ENCODE data around the gene WDR46.
"Not testable (repeated sequence)": the region's sequence is repeated elsewhere in the genome, so short reads cannot be mapped to it uniquely, and the experiment has no call there.

Gene WDR46

DNA sequence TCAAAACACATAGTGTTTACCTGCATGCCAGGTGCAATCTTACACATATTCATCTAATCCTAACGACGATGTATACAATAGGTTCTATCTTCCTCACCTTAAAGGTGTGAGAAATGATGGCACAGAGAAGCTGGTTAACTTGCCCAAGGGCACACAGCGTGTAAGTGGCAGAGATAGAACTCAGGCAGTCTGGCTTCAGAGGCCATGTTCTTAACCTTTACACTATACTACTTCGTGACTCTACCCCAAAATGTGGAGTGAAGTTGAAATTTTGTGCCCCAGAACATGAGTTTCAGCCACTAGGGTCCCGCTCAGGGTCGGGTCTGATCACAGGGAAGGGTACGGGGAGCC is 17.9 kb downstream of the WDR46 start:
- DNase-seq (ENCODE audit: low read depth, low spot score), result no peak

DNA sequence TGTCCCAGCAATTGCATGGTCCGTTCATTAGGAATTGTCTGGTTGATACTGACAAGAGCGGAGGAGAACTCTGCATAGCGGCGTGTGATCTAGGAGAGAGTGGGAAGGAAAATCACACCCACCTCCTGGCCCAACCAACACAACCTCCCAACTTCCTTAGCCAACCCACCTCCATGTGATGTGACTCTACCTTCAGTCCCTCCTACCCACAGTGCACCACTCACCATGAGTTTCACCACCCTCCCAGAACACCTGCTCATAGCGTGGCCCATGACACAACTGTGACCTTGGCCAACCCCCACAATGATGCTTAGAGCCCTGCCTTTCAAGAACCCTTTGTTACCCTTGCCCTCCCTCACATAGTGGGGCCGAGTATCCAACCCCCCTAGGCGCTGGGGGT is 25.0 kb downstream of the WDR46 start:
- DNase-seq (ENCODE audit: low read depth, low spot score), result no peak

DNA sequence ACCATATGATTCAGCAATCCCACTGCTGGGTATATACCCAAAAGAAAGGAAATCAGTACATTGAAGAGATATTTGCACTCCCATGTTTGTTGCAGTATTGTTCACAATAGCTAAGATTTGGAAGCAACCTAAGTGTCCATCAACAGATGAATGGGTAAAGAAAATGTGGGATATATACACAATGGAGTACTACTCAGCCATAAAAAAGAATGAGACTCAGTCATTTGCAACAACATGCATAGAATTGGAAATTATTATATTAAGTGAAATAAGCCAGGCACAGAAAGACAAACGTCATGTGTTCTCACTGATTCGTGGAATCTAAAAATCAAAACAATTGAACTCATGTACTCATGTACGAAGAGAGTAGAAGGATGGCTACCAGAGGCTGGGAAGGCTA is 26.5 kb downstream of the WDR46 start:
- not testable (repeated sequence) for DNase-seq (ENCODE audit: low read depth, low spot score)

DNA sequence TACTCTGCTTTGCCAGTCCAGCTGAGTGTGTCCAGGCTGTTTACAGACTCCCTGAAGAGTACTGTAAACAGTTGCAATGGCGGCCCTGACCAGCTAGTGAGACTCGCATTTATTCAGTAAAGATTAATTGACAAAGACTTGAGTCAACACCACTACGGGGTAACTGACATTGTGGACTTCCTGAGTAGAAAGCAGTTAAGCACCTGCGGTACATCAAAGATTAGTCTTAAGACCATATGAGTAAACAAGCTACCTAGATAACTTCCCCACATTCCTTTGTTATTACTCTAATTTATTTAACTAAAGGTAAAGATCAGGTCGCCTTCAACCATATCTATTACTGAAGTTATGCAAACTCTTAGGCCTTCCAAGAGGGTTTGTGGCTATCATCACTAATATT is 30.0 kb downstream of the WDR46 start:
- no peak for DNase-seq (ENCODE audit: low read depth, low spot score)

DNA sequence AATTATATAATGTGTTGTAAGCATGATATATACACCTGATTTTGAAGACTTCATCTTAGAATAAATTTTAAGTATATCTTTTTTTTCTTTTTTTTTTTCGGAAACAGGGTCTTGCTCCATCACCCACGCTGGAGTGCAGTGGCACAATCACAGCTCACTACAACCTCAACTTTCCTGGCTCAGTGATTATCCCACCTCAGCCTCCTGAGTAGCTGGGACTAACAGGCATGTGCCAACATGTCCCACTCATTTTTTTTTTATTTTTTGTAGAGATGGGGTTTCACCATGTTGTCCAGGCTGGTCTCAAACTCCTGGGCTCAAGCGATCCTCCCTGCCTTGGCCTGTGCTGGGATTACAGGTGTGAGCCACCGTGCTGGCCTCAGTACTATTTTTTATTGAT is 34.4 kb downstream of the WDR46 start:
- no peak for DNase-seq (ENCODE audit: low read depth, low spot score)

DNA sequence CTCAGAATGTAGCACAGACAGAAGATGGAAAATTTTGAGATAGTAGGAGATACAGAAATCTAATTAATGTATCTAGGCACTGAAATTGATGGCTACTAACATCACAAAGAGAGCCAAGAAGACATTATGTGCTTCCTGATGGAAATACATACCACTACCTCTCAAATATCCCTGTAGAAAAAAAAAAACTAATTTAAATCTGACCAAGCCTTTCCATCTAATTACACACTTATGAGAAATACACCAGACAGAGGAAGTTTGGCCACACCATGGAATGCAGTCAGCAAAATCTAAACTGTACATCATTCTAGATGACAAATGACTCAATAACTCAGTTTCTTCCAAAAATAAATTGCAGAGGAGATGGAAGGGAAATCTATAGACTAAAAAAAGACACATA is 36.3 kb downstream of the WDR46 start:
- no peak for DNase-seq (ENCODE audit: low read depth, low spot score)

DNA sequence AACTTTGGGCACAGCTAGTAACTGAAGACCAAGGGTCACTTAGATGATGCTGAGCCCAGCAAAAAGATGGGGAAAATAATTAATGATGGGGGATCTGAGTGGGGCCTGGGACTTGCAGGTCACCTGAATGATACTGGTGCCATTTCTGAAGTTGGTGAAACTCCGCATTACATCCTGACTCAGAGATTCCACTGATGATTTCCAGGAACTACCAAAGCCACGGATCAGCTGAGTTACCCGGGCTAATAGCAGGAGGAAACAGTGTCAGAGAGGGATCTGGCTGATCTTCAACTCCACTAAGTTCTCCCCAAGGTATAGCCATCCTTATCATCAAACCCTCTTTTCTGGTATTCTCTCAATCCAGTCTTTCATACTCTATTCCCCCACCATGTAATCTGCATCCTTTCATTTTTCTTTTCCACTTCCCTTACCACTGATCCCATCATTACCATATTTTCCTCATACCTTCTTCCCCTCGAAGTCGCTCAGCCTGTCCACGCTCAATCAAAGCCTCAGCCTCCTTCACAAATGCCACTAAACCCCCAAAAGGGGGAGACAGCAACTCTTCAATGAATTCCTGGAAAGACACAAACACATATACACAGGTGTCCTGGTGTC is 37.5 kb downstream of the WDR46 start:
- no peak for DNase-seq (ENCODE audit: low read depth, low spot score)

DNA sequence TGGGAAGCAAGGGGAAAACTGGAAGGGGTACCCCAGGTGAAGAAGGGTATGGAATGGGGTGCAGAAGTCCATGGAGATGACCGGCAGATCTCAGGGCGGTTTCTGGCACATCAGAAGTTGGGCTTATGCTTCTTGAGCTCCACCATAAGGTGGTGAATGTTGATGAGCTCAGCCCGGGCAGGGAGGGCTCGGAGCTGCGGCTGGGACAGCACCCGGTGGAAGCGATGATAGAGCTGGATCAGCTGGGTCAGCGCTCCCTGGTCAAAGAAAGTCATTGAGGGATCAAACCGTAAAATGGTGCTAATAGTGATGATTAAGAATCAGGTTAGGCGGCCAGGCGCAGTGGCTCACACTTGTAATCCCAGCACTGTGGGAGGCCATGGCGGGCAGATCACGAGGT is 38.3 kb downstream of the WDR46 start:
- no peak for DNase-seq (ENCODE audit: low read depth, low spot score)

DNA sequence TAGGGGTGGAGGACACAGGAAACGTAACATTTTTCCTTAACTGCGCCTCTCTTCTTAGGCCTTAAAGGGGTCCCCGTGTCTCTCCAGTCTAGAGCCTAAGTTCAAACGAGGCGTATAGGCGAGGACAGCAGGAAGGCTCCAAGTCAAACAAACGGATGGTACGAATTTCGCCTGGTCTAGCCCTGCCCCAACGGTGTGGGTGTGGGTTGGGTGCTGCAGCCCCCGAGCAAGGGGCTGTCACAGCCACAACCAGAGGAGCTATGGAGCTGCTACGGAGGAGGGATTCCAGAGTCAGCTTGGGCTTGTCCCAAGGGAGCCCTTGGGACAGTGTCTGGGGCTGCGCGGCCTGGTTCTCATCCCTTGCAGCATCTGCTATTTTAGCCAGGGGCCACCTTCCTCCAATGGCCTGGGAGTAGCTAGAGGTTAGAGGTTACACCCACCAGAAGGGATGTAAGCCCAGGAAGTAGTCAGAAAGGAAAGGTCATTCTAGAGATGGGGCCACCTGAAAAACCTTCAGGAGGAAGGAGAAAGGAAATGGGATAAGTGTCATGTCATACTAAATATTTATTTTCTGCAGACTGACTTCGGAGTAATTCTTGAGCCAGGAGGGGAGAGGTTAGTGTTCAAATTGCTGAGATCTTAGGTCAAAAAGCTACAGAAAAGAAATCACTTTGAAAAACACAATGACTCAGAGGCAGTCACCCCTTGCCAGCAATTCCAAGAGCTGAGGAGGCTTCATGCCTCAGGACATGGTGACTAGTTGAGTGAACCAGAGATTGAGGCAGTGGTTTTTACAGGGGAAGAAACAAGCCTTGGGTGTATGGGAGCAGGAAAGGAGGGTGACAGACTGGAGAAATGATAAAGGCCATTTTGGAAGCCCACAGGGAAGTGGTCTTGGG is 39.1 kb downstream of the WDR46 start:
- no peak for DNase-seq (ENCODE audit: low read depth, low spot score)

DNA sequence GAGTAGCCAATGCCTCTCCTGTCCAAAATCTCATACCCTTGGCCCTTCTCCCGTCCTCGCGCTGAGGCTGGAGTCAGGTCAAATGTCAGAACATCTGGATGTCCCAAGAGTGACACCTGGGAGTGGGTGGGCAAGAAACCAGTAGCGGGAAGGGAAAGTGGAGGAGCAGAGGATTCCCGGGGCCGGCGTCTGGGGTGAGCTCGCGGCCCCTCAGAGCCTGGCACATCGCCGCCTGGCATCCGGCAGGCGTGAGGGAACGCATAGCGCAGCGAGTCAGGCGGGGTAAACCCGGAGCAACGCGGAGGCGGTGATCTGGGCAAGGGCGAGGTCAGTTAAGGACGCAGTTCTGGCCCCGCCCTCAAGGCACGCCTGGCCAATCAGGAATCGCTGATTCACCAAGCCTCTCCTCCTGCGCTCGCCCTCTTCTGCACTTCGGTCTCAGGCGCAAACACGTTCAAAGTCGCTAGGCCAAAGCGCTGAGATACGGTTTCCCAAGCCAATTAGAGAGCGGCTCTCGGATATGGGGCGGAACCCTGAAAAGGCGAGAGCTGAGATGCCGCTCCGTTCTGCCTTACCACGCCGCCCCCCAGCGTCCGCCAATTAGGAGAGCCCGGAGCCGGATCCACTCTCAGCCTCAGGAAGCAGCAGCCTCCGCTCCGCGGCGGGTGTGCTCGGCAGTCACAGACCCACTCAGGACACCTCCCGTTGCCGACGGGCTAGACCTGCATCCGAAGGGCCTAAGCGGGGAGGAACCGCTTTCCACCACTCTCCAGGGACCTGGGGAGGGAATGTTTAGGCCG is 39.9 kb downstream of the WDR46 start:
- DNase-seq (ENCODE audit: low read depth, low spot score), result peak; percentile 80

DNA sequence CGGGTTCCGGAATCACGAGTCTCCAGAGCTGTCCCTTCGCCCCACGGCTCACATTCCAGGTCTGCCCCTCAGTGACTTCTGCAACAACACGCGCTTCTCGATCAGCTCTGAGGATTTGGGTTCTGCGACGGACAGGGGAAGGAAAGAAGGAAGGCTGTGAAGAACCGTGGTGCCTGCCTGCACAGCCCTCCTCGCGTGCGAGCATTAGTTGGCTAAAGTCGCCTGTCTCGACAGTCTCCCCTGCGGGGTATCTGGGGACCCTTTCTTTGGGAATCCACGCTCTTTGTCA is 40.5 kb downstream of the WDR46 start:
- DNase-seq (ENCODE audit: low read depth, low spot score), result no peak

DNA sequence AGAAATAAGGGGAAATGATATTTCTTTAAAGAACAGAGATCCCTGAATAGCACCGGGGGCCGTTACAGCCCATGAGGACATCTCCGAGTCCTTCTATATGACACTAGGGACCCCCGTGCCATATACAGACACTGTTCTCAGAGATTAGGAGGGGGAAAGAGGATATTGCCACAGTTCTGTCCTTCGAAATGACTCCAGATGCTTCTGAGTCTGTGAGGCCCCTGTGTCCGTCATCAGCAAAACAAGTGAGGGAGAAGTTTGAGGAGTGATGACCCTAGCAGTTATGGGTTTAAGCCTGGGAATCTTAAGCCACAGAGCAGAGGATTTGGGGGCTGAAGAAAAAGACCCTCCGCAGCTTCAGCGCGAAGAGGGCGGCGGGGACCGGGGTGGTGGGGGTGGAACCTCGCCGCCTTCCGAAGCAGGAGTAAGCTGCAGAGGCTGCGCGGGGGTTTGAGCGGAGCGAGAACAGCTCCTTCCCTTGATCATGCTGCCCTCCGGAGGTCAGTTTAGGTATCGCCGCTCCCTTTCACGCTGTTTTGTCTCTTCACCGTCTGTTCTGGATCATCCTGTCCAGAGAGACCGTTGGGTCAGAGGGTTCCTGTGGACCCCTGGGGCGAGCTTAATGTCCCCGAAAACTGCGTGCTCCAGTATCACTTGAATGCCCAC is 40.9 kb downstream of the WDR46 start:
- peak; percentile 86 for DNase-seq (ENCODE audit: low read depth, low spot score)

DNA sequence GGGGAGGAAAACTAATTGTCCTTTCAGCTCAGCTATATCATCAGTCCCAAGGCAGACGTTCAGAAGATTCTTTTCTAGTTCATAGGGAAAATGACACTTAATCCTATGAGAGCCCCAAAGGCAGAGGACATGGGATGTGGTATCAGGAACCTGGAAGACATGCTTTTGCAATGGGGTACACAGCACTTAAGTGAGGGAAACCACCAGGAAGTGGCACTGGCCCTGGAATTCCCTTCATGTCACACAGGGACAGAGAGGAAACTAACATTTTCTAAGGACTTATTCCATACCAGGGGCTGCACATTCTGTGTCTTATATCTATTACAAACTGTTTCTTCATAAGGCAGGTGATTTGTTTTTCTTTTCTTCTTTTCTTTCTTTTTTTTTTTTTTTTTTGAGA is 45.6 kb downstream of the WDR46 start:
- no peak for DNase-seq (ENCODE audit: low read depth, low spot score)

DNA sequence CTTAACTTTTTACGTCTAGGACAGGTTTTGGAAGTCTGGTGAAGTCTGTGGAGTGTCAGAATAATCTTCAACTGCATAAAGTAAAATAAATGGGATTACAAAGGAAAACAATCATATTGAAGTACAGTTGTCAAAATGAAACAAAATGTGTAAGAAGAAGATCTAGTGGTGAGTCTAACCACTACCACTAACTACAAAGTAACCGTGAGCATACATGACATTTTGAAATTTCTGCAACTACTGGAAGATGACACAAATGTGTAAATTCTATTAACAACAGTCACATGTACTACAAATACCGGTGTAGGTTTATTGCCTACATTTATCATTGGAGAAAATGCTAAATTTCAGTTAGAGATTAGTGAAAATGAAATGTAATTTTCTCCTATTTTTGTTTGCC is 47.1 kb downstream of the WDR46 start:
- no peak for DNase-seq (ENCODE audit: low read depth, low spot score)

DNA sequence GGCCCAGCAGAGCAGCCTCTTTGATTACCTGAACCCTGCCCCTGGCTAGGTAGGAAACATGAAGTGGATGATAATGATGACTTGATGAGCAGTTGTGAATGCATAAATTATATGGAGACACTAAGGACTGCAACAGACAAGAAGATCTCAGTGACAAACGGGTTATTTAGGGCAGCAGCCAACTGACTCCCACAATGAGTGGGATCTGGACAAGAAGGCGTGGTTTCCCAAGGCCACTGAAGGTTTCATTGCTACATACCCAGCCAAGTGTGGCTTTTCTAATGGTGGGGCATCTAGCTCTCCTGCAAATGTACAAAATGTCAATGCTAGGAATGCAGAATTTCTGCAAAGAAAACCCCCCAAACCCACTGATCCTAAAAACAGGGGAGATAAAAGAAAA is 51.3 kb downstream of the WDR46 start:
- DNase-seq (ENCODE audit: low read depth, low spot score), result no peak

DNA sequence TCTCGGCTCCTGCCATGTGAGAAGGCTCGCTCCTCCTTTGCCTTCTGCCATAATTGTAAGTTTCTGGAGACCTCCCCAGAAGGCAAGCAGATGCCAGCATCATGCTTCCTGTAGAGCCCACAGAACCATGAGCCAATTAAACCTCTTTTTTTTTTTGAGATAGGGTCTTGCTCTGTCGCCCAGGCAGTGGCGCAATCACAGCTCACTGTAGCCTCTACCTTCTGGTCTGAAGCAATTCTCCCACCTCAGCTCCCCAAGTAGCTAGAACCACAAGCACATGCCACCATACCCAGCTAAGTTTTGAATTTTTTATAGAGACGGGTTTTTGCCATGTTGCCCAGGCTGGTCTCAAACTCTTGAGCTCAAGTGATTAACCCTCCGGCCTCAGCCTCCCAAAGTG is 52.2 kb downstream of the WDR46 start:
- DNase-seq (ENCODE audit: low read depth, low spot score), result no peak

DNA sequence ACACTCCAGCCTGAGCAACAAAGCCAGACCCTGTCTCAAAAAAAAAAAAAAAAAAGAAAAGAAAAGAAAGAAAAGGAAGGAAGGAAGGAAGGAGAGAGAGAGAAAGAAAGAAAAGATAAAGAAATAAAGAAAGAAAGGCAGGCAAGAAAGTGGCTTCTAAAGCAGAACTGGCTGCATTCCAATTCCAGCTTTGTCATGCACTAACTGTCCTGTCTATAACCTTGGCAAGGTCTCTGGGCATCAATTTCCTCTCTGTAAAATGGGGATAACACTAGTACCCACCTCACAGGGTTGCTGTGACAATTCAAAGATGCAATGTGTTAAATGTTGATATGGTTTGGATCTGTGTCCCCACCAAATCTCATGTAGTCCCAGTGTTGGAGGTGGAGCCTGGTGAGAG is 52.7 kb downstream of the WDR46 start:
- DNase-seq (ENCODE audit: low read depth, low spot score), result no peak

DNA sequence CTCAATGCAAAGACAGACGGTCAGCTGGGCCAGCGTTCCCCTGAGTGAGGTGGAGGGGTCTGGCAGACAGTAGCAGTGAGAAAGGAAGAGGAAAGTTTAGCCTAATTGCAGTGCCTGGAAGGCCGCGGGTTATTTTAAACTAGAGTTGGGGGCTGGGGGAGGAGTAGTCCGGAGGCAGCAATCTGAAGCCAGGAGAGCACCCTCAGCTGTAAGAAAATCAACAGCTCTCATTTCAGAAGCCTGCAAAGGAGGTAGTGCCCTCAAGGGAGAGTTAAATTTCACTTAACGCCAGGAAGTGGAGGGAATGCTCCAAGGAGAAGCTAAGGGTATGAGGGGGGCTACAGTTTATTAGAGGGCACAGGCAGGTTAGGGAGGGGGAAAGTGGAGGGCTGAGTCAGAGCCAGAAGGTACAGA is 53.8 kb downstream of the WDR46 start:
- DNase-seq (ENCODE audit: low read depth, low spot score), result no peak

Measured in activated naive CD8-positive, alpha-beta T cell treated with anti-CD3 and anti-CD28 coated beads, Interleukin-2, amount 50 U/mL, for 16 hours (primary cell).